GM12872 (cell line): ENCODE results near the gene GHRHR.

Source experiments
- TF ChIP-seq, protein P1 (sequence below): IDR thresholded peaks from 3 replicates; pipeline ENCODE4 v1.5.1; 2011; ENCODE audit warnings: low read depth, mild to moderate bottlenecking, low read length, moderate library complexity; ENCODE audit not compliant: insufficient read depth

The GHRHR gene

GRCh38 chr7:30968747-30969603, 5.2 kb downstream of the GHRHR start:
- TF ChIP-seq, protein P1, sequence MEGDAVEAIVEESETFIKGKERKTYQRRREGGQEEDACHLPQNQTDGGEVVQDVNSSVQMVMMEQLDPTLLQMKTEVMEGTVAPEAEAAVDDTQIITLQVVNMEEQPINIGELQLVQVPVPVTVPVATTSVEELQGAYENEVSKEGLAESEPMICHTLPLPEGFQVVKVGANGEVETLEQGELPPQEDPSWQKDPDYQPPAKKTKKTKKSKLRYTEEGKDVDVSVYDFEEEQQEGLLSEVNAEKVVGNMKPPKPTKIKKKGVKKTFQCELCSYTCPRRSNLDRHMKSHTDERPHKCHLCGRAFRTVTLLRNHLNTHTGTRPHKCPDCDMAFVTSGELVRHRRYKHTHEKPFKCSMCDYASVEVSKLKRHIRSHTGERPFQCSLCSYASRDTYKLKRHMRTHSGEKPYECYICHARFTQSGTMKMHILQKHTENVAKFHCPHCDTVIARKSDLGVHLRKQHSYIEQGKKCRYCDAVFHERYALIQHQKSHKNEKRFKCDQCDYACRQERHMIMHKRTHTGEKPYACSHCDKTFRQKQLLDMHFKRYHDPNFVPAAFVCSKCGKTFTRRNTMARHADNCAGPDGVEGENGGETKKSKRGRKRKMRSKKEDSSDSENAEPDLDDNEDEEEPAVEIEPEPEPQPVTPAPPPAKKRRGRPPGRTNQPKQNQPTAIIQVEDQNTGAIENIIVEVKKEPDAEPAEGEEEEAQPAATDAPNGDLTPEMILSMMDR, result no peak

DNA sequence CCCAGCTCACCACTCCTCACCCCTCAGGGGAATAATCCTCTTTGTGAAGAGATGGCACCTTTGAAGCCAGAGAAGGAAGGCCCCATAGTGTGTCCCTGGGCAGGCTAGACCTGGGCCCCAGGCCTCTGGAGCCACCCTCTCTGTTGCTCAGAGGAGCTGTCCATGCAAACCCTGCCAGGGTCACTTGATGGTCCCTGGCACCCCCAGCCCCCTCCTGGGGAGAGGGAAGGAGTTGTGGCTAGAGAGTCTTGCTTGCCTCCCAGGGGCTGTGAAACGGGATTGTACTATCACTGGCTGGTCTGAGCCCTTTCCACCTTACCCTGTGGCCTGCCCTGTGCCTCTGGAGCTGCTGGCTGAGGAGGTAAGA, 5.8 kb downstream of the GHRHR start:
- TF ChIP-seq, protein P1, result no peak

DNA sequence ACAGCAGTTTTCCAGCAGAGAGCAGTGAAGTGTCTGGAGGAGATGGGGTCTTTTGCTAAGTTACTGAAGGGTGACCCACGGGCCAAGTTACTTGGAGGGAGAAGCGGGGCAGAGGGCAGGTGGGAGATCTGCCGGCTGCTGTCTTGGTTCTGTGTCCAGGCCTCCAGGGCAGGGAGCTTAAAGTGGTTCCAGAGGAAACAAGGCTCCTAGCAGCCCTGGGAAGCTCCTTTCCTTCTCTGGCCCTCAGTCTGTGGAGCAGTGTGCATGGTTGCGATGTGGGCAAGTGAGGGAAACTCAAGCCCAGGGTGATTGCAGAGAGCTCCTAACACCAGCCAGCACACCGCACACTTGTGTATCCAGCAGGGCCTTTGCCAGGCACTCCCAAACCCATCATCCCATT, 6.3 kb downstream of the GHRHR start:
- TF ChIP-seq, protein P1, result no peak

GRCh38 chr7:30970594-30971094, 6.9 kb downstream of the GHRHR start:
- TF ChIP-seq, protein P1, result no peak

GRCh38 chr7:30971440-30971839, 7.7 kb downstream of the GHRHR start:
- TF ChIP-seq, protein P1, result no peak

DNA sequence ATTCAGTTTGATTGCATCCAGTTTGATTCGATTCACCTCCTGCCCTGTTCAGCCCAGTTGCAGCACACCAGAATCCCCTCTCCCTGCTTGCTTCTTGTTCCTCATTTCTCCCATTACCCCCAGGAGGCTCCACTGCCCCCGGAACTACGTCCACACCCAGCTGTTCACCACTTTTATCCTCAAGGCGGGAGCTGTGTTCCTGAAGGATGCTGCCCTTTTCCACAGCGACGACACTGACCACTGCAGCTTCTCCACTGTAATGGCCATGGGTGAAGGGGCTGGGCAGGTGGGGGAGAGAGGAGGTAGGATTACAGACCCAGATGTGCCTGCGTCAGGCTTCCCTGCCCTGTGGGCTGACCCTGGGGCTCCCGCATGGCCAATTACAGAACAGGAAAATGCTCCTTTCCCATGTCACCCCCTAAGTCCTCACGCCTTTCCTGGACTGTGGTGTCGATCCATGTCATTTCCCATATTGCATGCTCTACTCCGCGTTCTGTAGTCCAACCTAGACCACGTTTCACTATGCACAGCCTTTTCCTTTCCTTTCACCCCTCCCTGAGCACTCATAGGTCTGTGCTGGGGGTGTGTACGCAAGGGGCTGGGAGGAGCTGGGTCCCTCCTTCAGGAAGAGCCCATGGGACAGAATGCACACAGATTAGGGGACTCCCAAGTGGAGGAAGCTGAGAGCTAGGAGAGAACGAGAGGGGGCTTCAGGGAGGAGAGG, 8.2 kb downstream of the GHRHR start:
- TF ChIP-seq, protein P1, result no peak

- TF ChIP-seq, protein P1, result no peak
These were observed 9.5 kb downstream of the GHRHR start for GRCh38 chr7:30973292-30973691.
